ENCODE results near the gene ULK3.

Gene ULK3

DNA sequence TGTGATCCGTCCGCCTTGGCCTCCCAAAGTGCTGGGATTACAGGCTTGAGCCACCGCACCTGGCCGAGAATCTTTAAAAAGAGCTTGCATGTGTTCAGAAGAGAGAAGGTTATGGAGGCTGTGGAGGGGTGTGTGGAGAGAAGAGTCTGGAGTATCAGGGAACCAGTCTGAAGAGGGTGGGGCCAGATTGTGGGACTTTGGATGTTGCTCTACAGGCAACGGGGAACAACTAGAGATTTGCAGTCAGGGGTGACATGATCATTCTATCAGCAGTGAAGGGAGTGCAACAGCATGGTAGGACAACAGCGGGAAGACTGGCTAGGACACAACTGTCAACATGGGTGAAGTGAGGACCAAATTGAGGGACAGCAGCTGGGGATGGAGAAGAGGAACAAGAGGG lies 21.3 kb upstream of the ULK3 start:
- no peak for DNase-seq (ENCODE audit: low read depth in 1 of 2, low spot score in 1 of 2)
- TF ChIP-seq POLR2AphosphoS5 (IDR thresholded peaks at IDR 0.05; ENCODE audit: low read depth) (no peak), SPI1 (IDR thresholded peaks at IDR 0.05; ENCODE audit: borderline replicate concordance, low read depth) (no peak), GABPA (IDR thresholded peaks at IDR 0.05; ENCODE audit: low read depth) (no peak)
- TF ChIP-seq, protein P1, sequence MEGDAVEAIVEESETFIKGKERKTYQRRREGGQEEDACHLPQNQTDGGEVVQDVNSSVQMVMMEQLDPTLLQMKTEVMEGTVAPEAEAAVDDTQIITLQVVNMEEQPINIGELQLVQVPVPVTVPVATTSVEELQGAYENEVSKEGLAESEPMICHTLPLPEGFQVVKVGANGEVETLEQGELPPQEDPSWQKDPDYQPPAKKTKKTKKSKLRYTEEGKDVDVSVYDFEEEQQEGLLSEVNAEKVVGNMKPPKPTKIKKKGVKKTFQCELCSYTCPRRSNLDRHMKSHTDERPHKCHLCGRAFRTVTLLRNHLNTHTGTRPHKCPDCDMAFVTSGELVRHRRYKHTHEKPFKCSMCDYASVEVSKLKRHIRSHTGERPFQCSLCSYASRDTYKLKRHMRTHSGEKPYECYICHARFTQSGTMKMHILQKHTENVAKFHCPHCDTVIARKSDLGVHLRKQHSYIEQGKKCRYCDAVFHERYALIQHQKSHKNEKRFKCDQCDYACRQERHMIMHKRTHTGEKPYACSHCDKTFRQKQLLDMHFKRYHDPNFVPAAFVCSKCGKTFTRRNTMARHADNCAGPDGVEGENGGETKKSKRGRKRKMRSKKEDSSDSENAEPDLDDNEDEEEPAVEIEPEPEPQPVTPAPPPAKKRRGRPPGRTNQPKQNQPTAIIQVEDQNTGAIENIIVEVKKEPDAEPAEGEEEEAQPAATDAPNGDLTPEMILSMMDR (IDR thresholded peaks at IDR 0.05; ENCODE audit: insufficient read depth, low read length) = no peak
- TF ChIP-seq, protein P2, sequence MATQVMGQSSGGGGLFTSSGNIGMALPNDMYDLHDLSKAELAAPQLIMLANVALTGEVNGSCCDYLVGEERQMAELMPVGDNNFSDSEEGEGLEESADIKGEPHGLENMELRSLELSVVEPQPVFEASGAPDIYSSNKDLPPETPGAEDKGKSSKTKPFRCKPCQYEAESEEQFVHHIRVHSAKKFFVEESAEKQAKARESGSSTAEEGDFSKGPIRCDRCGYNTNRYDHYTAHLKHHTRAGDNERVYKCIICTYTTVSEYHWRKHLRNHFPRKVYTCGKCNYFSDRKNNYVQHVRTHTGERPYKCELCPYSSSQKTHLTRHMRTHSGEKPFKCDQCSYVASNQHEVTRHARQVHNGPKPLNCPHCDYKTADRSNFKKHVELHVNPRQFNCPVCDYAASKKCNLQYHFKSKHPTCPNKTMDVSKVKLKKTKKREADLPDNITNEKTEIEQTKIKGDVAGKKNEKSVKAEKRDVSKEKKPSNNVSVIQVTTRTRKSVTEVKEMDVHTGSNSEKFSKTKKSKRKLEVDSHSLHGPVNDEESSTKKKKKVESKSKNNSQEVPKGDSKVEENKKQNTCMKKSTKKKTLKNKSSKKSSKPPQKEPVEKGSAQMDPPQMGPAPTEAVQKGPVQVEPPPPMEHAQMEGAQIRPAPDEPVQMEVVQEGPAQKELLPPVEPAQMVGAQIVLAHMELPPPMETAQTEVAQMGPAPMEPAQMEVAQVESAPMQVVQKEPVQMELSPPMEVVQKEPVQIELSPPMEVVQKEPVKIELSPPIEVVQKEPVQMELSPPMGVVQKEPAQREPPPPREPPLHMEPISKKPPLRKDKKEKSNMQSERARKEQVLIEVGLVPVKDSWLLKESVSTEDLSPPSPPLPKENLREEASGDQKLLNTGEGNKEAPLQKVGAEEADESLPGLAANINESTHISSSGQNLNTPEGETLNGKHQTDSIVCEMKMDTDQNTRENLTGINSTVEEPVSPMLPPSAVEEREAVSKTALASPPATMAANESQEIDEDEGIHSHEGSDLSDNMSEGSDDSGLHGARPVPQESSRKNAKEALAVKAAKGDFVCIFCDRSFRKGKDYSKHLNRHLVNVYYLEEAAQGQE (IDR thresholded peaks at IDR 0.05; ENCODE audit: insufficient replicate concordance, low read depth) = no peak
- Histone ChIP-seq H3K27me3 (ENCODE audit: insufficient read depth, poor library complexity, severe bottlenecking) (no peaks in the 10 kb centered on the region), H3K27ac (replicated peaks) (no peak overlapping the region), H3K4me3 (replicated peaks; ENCODE audit: insufficient read depth, low read length) (no peak overlapping the region)

DNA sequence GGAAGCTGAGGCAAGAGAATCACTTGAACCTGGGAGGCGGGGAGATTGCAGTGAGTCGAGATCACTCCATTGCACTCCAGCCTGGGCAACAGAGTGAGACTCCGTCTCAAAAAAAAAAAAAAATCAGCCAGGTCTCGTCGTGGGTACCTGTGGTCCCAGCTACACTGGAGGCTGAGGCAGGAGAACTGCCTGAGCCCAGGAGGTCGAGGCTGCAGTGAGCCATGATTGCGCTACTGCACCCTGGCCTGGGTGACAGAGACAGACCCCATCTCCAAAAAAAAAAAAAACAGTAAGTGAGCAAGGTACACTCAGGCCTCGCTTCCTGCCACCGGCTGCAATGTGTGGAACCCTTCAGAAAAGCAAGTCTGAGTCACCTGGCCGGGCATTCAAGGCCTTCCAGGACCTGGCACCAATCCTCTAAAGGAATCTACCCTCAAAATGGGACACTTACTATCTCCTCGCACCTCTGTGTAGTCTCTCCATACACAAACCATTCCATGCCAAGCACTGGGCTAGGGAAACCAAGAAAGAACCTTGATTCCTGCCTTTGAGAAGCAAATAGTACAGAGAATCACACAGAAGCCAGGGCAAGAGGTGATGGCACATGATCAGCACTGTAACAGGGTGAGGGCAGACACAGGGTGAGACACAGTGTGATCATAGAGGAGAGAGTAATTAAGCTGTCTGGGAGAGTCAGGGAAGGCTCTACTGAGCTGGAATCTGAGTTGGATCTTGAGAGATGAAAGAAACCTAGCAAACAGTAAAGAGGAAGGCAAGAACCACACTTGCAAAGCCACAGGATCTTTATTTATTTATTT lies 20.5 kb upstream of the ULK3 start:
- Histone ChIP-seq H3K27me3 (ENCODE audit: insufficient read depth, poor library complexity, severe bottlenecking) (no peaks in the 10 kb centered on the region), H3K4me3 (replicated peaks; ENCODE audit: insufficient read depth, low read length) (no peak overlapping the region), H3K27ac (replicated peaks) (no peak overlapping the region)
- no peak for TF ChIP-seq GABPA (IDR thresholded peaks at IDR 0.05; ENCODE audit: low read depth)
- no peak for TF ChIP-seq POLR2AphosphoS5 (IDR thresholded peaks at IDR 0.05; ENCODE audit: low read depth)
- TF ChIP-seq, protein P2 (IDR thresholded peaks at IDR 0.05; ENCODE audit: insufficient replicate concordance, low read depth) = no peak
- no peak for TF ChIP-seq SPI1 (IDR thresholded peaks at IDR 0.05; ENCODE audit: borderline replicate concordance, low read depth)
- TF ChIP-seq, protein P1 (IDR thresholded peaks at IDR 0.05; ENCODE audit: insufficient read depth, low read length) = no peak
- DNase-seq (ENCODE audit: low read depth in 1 of 2, low spot score in 1 of 2) = no peak

DNA sequence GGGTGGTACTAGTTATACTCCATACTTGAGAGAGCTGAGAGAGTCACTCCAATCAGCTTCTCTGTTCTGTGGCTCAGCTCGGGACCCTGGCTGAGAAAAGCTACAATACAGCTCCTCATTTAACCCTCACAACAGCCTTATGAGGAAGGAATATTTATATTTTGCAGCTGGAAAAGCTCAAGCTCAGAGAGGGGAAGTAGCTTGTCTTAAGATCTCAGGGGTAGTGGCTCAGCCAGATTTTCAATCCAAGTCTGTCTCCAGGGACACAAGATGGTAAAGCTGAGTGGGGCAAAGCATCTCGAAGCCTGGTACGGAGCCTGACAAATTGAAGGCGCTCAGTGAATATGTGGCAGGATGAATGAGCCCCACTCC lies 15.4 kb upstream of the ULK3 start:
- Histone ChIP-seq H3K27ac (replicated peaks) (no peak overlapping the region), H3K27me3 (ENCODE audit: insufficient read depth, poor library complexity, severe bottlenecking) (no peaks in the 10 kb centered on the region), H3K4me3 (replicated peaks; ENCODE audit: insufficient read depth, low read length) (no peak overlapping the region)
- DNase-seq (ENCODE audit: low read depth in 1 of 2, low spot score in 1 of 2) = no peak
- TF ChIP-seq, protein P2 (IDR thresholded peaks at IDR 0.05; ENCODE audit: insufficient replicate concordance, low read depth) = no peak
- peak; percentile 53; the same call in 1 of the 2 replicates for TF ChIP-seq SPI1 (IDR thresholded peaks at IDR 0.05; ENCODE audit: borderline replicate concordance, low read depth)
